ENCODE measurements around the gene ANKRD63. TPM values are rescaled to one million over a fixed set of nuclear protein-coding genes. Genes with fewer than 3 reads are reported as not detected.

ANKRD63 gene
- total RNA-seq, 1 donor = not detected

GRCh38 chr15:40255033-40255432 lies 27.8 kb downstream of the ANKRD63 start:
- DNase-seq (ENCODE audit: low read depth) = no peak
- TF ChIP-seq CTCF (IDR thresholded peaks at IDR 0.05; ENCODE audit: insufficient read depth, low read depth, low read length) = no peak
- no peak overlapping the region for H3K4me3 ChIP-seq (ENCODE audit: low read depth, low read length)

GRCh38 chr15:40254452-40254851 lies 28.4 kb downstream of the ANKRD63 start:
- no peak overlapping the region for H3K4me3 ChIP-seq (ENCODE audit: low read depth, low read length)
- no peak for TF ChIP-seq CTCF (IDR thresholded peaks at IDR 0.05; ENCODE audit: insufficient read depth, low read depth, low read length)
- no peak for DNase-seq (ENCODE audit: low read depth)

- H3K4me3 ChIP-seq (ENCODE audit: low read depth, low read length) = peak overlapping the region; percentile 53
- TF ChIP-seq CTCF (IDR thresholded peaks at IDR 0.05; ENCODE audit: insufficient read depth, low read depth, low read length) = no peak
- no peak for DNase-seq (ENCODE audit: low read depth)
Measured at GRCh38 chr15:40253167-40253790, 29.6 kb downstream of the ANKRD63 start.

GRCh38 chr15:40252438-40253166 lies 30.3 kb downstream of the ANKRD63 start:
- DNase-seq (ENCODE audit: low read depth) = peak; percentile 7
- no peak for TF ChIP-seq CTCF (IDR thresholded peaks at IDR 0.05; ENCODE audit: insufficient read depth, low read depth, low read length)
- peak overlapping the region; percentile 53 for H3K4me3 ChIP-seq (ENCODE audit: low read depth, low read length)

GRCh38 chr15:40252141-40252437 lies 30.8 kb downstream of the ANKRD63 start:
- no peak overlapping the region for H3K4me3 ChIP-seq (ENCODE audit: low read depth, low read length)
- DNase-seq (ENCODE audit: low read depth) = no peak

GRCh38 chr15:40251486-40252140 lies 31.3 kb downstream of the ANKRD63 start:
- no peak overlapping the region for H3K4me3 ChIP-seq (ENCODE audit: low read depth, low read length)
- DNase-seq (ENCODE audit: low read depth) = no peak
- TF ChIP-seq CTCF (IDR thresholded peaks at IDR 0.05; ENCODE audit: insufficient read depth, low read depth, low read length) = no peak

More at GRCh38 chr15:40252141-40252437, 30.8 kb downstream of the ANKRD63 start:
- no peak for TF ChIP-seq CTCF (IDR thresholded peaks at IDR 0.05; ENCODE audit: insufficient read depth, low read depth, low read length)

Data from fibroblast of villous mesenchyme (primary cell).